NCI-H82 treated with DMSO at 0.1 percent for 48 hours (cell line): ENCODE results near the gene C3orf22.

Source experiments
- DNase-seq: peaks from one replicate; lab custom pipeline; 2025; ENCODE audit not compliant: unreplicated experiment; lab: John Stamatoyannopoulos, UW

Gene C3orf22

DNA sequence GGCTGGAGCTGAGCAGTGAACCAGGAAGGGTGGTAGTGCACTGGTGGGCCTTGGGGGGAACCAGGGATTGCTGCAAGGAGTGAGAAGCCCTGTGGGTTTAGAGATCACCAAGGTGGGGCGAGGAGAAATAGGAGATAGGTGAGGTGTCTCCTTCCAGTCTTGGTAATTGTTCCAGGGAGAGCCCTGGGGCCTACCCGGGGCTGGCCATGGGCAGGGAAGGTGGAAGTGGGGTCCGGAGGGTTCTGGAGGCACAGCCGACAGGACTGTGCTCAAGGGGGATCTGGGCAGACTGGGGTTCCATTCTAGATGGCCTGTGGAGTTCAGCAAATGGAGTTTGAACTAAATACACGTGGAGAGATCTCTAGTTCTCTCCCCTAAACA, 30.3 kb downstream of the C3orf22 start:
- DNase-seq, result no peak

DNA sequence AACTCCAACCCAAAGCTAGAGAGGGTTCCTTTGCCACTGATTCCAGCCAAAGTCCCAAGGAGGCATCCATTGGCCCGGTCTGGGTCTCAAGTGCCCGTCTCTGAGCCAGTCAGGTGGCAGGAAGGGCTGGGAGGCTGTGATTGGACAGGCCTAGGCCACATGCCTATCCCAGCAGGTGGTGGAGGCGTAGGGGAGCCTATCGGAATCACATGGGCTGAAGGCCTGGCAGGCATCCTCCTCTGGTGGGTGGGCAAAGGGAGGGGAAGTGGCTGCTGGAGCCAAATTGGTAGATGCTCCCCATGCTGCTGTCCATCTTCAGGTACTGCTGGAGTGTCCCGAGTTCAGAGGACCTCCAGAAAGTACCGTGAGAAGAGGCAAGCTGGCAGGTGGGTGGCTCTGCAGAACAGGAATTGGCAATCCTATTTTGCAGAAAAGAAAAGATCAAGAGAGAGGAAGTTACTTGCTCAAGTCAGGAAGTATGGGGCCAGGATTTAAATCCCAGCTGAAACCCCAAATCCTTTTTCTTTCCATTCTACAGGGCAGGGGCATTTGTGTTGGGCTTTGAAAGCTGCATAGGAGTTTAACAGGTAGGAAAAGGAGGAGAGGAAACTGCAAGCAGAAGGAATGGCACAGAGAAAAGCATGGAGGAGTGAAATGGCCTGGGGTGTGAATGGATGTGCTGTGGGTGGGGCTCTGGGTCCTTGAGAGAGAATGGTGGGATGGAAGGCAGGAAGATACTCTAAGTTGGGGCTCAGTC, 31.1 kb downstream of the C3orf22 start:
- no peak for DNase-seq

GRCh38 chr3:126527006-126527405, 31.7 kb downstream of the C3orf22 start:
- DNase-seq, result no peak

- no peak for DNase-seq
Measured at GRCh38 chr3:126526668-126527005, 32.1 kb downstream of the C3orf22 start.

DNA sequence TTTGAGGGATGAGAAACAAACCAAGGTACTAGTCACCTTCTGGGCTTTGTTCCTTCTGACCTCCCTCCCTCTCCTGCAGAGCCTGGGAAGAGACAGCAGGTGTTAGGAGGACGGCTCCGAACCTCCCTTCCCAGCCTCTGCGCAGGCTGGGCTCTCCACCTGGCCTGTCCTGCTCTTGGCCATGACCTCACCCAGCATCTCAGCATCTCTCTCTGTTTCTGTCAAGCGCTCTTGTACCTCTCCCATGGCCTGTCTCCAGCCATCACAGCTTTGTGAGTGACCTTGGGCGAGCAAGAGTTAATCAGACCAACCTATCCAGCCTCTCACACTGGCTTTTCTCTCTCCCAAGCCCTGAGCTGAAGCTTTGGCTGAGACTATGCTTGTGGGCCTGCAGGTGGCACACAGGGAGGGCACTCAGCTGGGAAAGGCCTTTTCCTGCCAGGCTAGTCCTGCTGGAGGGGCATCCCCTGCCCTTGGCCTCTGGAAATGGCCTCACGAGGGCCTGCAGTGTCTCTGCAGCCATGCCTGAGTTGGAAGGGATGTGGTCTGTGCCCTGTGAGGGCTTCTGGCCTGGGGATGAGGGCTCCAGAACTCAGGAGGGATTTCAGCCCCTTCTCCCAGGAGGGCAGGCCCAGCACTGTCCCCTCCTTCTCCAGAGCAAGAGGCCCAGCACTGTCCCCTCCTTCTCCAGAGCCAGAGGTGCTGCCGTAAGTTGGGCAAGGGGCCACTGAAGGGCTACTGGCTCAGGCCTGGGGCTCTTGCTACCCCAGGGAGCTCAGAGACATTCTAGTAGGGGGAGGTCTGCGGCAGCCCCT, 32.7 kb downstream of the C3orf22 start:
- DNase-seq, result no peak

DNA sequence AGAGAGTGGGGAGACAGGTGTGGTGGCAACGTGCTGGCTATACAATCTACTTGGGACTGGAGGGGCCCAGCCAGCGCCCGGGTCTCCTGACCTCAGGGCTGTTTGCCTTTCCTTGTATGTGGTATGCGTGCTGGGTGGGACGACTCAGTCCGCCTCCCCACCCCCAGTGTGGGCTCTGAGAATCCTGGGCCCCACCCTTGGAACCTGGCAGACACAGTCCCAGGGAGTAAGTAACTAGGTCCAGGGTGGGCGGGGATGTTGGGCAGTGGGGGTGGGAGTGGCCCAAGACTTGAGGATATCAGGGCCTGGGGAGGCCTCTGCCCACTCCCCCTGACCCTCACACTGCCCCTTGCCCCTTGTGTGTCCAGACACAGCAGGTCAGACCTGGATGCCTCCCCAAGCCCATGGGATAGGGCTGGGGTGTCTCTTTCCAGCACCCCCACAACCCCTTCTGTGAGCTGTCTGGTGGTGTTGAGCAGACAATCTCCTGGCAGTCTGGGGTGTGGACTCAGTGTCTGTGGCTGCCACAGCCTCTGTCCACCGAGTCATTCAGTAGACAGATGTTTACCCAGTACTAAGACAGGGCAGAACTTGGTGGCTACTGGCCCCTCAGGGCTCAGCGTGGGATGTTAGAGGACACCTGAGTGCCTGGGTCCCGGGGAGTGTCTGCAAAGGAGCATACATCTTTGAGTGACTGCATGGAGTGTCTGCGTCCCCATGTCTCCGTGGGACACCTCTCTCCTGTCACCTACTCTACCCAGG, 33.5 kb downstream of the C3orf22 start:
- no peak for DNase-seq

DNA sequence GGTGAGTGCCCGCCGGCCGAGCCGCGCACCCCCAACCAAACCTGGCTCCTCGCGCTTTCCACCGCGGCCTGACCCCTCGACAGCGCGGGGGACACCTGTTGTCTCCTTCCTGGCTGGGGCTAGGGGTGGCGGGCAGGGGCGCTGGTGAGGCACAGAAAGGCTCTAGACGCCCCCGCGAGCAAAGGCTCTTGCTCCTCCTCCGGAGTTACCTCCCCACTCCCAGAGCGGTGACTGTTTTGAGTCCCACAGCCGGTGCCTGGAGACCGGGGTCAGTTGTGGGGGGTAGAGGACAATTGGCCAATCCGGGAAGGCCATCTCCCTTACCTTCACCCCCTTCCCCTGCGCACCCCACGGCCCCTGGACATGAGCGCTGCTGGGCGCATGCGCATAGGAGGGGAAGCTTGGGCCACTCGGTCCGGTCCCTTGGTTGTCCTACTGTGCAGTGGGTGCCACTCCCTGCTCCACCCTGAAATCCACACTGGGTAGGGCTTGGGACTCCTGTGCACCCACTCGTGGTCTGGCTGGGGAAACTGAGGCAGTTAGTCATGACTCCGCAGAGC, 34.2 kb downstream of the C3orf22 start:
- no peak for DNase-seq

DNA sequence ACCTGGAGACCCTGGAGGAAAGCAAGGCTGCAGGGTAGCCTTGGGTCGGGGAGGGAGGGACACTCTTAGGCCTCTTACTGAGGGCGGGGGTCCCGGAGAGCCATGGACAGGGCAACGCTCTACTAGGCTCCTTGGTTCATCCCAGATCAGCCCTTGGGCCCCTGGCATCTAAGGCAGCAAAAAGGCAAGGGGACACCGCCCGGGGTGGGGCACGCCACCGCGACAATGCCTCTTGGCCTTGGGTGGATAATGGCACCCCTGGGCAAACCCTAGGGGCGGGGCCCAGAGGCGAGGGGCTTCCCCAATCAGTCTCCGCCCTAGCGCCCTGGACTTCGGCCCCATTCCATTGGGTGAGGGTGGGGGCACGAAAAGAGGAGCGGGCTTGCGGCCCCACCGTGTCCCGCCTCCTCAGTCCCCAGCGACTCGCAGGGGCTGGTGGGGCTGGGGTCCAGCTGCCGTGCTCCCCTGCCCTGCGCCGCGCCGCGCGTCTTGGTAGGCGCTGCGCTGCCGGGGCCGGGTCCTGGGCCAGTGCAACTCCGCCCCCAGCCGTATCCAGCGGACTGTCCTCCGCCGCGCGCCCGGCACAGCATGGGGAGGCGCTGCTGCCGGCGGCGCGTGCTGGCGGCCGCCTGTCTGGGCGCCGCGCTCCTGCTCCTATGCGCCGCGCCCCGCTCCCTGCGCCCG, 34.8 kb downstream of the C3orf22 start, which contains the start of gene CHST13:
Gene CHST13 (plus strand): TSS at position 411 of the 684 bp plus-strand sequence. CDS start 178 bp downstream, at position 589.
- no peak for DNase-seq

GRCh38 chr3:126522363-126522788, 36.4 kb downstream of the C3orf22 start:
- DNase-seq, result peak; percentile 25

DNA sequence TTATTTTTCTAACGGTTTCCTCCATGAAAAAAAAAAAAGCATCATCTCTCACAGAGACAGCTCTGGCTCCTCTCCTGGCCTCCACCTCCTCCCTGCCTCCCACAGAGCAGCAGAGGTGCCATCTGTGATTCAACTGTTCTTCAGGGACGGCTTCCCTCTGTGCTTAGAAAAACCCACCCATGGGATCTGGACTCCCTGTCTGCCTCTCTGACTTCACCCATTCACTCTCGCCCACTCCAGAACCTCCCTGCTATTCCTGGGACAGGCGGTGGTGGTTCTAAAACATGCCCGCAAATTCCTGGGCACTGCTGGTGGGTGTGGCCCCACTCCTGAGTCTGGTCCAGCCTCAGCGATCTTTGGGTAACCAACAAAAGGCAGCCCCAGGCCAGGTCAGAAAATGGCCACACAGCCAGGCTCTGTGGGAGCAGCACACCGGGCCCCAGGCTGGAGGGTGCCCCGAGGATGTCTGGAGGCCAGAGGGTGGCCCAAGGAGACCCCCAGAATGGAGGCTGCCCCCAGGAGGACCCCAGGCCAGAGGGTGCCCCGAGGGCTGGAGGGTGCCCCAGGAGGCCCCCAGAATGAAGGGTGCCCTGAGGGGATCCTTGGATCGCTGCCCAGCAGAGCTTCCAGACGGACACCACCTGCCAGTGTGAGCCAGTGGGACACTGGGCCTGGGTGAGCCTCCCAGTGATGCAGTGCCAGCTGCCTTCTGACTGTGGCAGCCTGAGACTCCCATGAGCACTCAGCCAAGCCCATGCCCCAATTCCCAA, 37.4 kb downstream of the C3orf22 start:
- DNase-seq, result no peak

GRCh38 chr3:126519506-126520455, 39.0 kb downstream of the C3orf22 start:
- no peak for DNase-seq

DNA sequence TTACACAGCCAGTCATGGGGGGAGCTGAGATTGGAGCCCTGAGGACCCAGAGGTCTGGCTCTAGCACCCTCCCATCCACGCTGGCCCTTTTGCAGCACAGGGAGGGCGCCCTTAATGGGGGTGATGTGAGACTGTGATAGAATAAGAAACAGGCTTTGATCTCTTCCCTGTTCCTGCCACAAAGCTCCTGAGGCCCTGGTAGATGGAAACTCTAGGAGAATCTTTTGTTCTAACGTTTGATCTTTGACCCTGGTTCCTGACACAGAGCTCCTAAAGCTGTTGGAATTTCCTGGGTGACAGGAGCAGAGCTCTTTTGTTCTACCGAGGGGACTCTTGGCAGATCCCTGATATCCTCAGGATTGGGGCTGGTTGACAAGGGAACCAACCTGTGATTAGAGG, 40.0 kb downstream of the C3orf22 start:
- DNase-seq, result no peak

GRCh38 chr3:126517986-126518778, 40.5 kb downstream of the C3orf22 start:
- DNase-seq, result no peak

- no peak for DNase-seq
Measured at GRCh38 chr3:126517291-126517951, 41.3 kb downstream of the C3orf22 start, which contains the start of gene UROC1. TSS of gene UROC1 (minus strand) at chr3:126517773. CDS start at chr3:126517719, 54 bp downstream.

DNA sequence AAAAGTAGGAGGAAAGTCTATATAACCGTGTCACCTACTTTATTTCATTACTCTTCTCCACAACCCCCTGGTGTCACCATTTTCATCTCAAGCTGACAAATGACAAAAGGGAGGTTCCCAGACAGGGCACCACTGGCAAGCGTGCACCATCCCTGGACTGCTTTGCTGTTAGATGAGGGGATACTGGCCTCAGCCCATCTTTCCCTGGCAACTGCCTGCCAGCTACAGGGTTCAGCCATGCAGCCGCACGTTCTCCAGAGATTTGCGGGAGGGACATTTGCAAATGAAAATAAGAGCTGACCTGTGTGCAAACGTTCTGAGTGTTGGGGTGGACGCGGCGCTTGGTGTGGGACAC, 41.8 kb downstream of the C3orf22 start:
- no peak for DNase-seq

DNA sequence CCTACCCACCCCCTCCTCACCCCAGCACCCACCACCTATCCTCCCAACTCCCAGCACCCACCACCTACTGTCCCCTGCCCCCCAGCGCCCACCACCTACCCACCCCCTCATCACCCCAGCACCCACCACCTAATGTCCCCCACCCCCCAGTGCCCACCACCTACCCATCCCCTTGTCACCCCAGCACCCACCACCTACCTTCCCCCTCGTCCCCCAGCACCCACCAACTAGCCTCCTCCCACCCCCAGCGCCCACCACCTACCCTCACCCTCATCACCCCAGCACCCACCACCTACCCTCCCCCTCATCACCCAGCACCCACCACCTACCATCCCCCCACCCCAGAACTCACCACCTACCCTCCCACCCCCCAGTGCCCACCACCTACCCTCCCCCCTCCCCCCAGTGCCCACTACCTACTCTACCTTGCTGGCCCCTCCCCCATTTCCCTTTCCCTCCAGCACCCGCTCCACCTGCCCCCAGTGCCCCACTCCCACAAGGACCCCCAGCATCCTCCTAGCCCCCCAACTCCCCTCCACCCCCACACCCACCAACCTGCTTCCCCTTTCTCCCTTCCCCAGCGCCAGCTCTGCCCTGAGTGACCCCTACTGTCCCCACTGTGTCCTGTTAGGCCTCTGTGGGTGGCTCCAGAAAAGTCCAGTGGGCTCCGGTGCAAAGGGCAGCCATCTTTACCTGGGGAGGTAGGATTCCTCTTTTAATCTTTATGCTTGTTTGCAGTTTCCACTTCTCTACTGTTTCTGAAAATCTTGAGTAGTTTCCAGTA, 42.4 kb downstream of the C3orf22 start:
- DNase-seq, result no peak
